CD4-positive, alpha-beta T cell (primary cell): ENCODE results near the gene EPHA1. TPM values are rescaled to one million over a fixed set of nuclear protein-coding genes. Genes with fewer than 3 reads are reported as not detected.

ENCODE experiments used
- ATAC-seq: fragments of 200-7000 bp; cut with Tn5 transposase; one replicate; pipeline ENCODE4 v1.10.0; 2022; ENCODE audit warnings: mild to moderate bottlenecking; ENCODE audit not compliant: poor library complexity
- CTCF ChIA-PET: fragments of 350-600 bp; sonication (Branson Sonifier 250); formaldehyde crosslinking; loops from one replicate; lab custom pipeline; 2021; ENCODE audit warnings: antibody characterized with exemption, inconsistent platforms; lab: Charles Lee
- POLR2A ChIA-PET: fragments of 350-600 bp; sonication (Branson Sonifier 250); formaldehyde crosslinking; loops from one replicate; lab custom pipeline; 2021; ENCODE audit warnings: antibody characterized with exemption, inconsistent platforms; lab: Charles Lee
- DNase-seq, 14 experiments: peaks; one replicate each; pipeline ENCODE4 v3.0.0-alpha.2; 2013 to 2020; ENCODE audit warnings: mixed read lengths in 2 of 14
- H3K27ac ChIP-seq, 2 donors: one replicate each; pipeline versions ENCODE4 v1.5.1 to v1.7.0; 2013; ENCODE audit warnings: low read length in 2 of 2, low read depth in 1 of 2, mild to moderate bottlenecking in 1 of 2
- H3K27me3 ChIP-seq, 2 experiments: 1 replicate in 1 of 2; 2 replicates in 1 of 2; pipeline versions ENCODE4 v1.6.1 to v1.7.0; 2013; ENCODE audit warnings: low read length in 2 of 2, control low read depth in 1 of 2, mild to moderate bottlenecking in 1 of 2, moderate library complexity in 1 of 2; ENCODE audit not compliant: insufficient read depth in 2 of 2, control insufficient read depth in 1 of 2
- H3K36me3 ChIP-seq: one replicate; pipeline ENCODE4 v1.6.1; 2013; ENCODE audit warnings: low read length, control low read depth; ENCODE audit not compliant: insufficient read depth
- H3K4me1 ChIP-seq: one replicate; pipeline ENCODE4 v1.6.1; 2013; ENCODE audit warnings: low read length, control low read depth; ENCODE audit not compliant: insufficient read depth
- H3K4me3 ChIP-seq: one replicate; pipeline ENCODE4 v1.5.1; 2013; ENCODE audit warnings: mild to moderate bottlenecking, low read length, moderate library complexity
- H3K9me3 ChIP-seq, 2 experiments: 1 replicate in 1 of 2; 2 replicates in 1 of 2; pipeline versions ENCODE4 v1.6.1 to v1.7.0; 2013; ENCODE audit warnings: low read length in 2 of 2, mild to moderate bottlenecking in 2 of 2, control low read depth in 1 of 2, moderate library complexity in 1 of 2; ENCODE audit not compliant: control insufficient read depth in 1 of 2, insufficient read depth in 1 of 2
- H3K27ac Mint-ChIP-seq: one replicate; pipeline ENCODE4 v1.8.0; 2020; ENCODE audit warnings: mixed read lengths
- H3K27me3 Mint-ChIP-seq: one replicate; pipeline ENCODE4 v1.8.0; 2021; ENCODE audit warnings: mixed read lengths
- H3K36me3 Mint-ChIP-seq: one replicate; pipeline ENCODE4 v1.8.0; 2021; ENCODE audit warnings: low read depth, mixed read lengths
- H3K4me1 Mint-ChIP-seq: one replicate; pipeline ENCODE4 v1.8.0; 2021; ENCODE audit warnings: low read depth, mixed read lengths
- H3K4me3 Mint-ChIP-seq: one replicate; pipeline ENCODE4 v1.8.0; 2020; ENCODE audit warnings: mild to moderate bottlenecking, mixed read lengths
- H3K9me3 Mint-ChIP-seq: one replicate; pipeline ENCODE4 v1.8.0; 2020; ENCODE audit warnings: mixed read lengths
- CTCF ChIP-seq: fragments of 200-600 bp; IDR thresholded peaks from one replicate; pipeline ENCODE4 v1.8.0; 2022; ENCODE audit warnings: antibody characterized with exemption, mild to moderate bottlenecking
- intact Hi-C, 2 experiments: fragments of 100-400 bp; cut with DNase I in 1 of 2; cut with micrococcal nuclease in 1 of 2; formaldehyde crosslinking; loops; one replicate each; pipeline versions ENCODE4 v1.15.1 to v1.9.0; 2023 to 2025; cut with DNase I, micrococcal nuclease
- total RNA-seq, 174 experiments: library from RNA in 2 of 174; stranded (reverse) in 2 of 174; gene quantifications; one replicate each; pipeline ENCODE4 v1.2.3 and lab custom pipeline; 2021 to 2026

Gene EPHA1
- total RNA-seq, 2 experiments from 2014 or later, result 16.0 to 19.0 TPM

- Histone ChIP-seq H3K9me3 (no peaks in the 10 kb centered on the region), H3K36me3 (peaks cover 4% of the 10 kb centered on the region), H3K4me1 (no peaks in the 10 kb centered on the region), H3K27me3 (no peaks in the 10 kb centered on the region), H3K4me3 (no peak overlapping the region), H3K27ac (no peak overlapping the region)
- Mint-ChIP-seq H3K9me3 (no peaks in the 10 kb centered on the region), H3K36me3 (peaks cover 15% of the 10 kb centered on the region), H3K4me3 (no peak overlapping the region), H3K4me1 (peaks cover 8% of the 10 kb centered on the region), H3K27ac (no peak overlapping the region), H3K27me3 (no peaks in the 10 kb centered on the region)
- no peak for TF ChIP-seq CTCF
- ChIA-PET POLR2A (no interaction called here), CTCF (no interaction called here)
- intact Hi-C loops, result no loop called here
- ATAC-seq, result no peak
- no peak for DNase-seq
These were observed 38.8 kb upstream of the EPHA1 start for GRCh38 chr7:143447466-143447865.

DNA sequence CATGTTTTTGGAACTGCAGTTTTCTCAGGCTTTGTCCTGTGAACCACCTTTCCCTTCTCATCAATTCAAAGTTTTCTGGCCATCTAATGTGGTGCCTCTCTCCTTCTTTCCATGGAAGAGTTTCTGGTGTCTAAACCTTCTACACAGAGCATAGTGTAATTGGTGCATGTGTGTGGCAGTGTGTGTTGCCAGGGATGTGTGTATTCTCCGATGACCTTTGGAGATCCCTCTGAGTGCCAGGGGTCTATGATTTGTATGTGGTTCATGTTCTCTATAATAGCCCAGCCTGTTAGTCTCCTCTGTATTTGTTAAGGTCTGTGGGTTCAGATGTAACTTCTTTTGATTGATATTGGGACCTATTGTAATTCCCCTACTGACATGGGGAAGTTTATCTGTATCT is 36.1 kb upstream of the EPHA1 start:
- DNase-seq, result no peak
- Histone ChIP-seq H3K27ac (no peak overlapping the region), H3K36me3 (peaks cover 4% of the 10 kb centered on the region), H3K4me3 (no peak overlapping the region), H3K4me1 (no peaks in the 10 kb centered on the region), H3K9me3 (no peaks in the 10 kb centered on the region), H3K27me3 (no peaks in the 10 kb centered on the region)
- no peak for ATAC-seq
- Mint-ChIP-seq H3K9me3 (no peaks in the 10 kb centered on the region), H3K4me3 (no peak overlapping the region), H3K4me1 (no peaks in the 10 kb centered on the region), H3K27ac (no peak overlapping the region), H3K36me3 (peaks cover 12% of the 10 kb centered on the region), H3K27me3 (no peaks in the 10 kb centered on the region)
- intact Hi-C loops, result no loop called here
- ChIA-PET CTCF (no interaction called here), POLR2A (no interaction called here)
- no peak for TF ChIP-seq CTCF

- Histone ChIP-seq H3K36me3 (peaks cover 4% of the 10 kb centered on the region), H3K27ac (no peak overlapping the region), H3K9me3 (no peaks in the 10 kb centered on the region), H3K4me3 (no peak overlapping the region), H3K27me3 (no peaks in the 10 kb centered on the region), H3K4me1 (no peaks in the 10 kb centered on the region)
- H3K9me3 Mint-ChIP-seq, result no peaks in the 10 kb centered on the region
- H3K36me3 Mint-ChIP-seq, result peaks cover 12% of the 10 kb centered on the region
- H3K27me3 Mint-ChIP-seq, result no peaks in the 10 kb centered on the region
- intact Hi-C loops, result no loop called here
- ChIA-PET CTCF (no interaction called here), POLR2A (no interaction called here)
- ATAC-seq (no peak), DNase-seq (no peak)
- TF ChIP-seq CTCF, result no peak
- no peak overlapping the region for H3K27ac Mint-ChIP-seq
- no peak overlapping the region for H3K4me3 Mint-ChIP-seq
- H3K4me1 Mint-ChIP-seq, result no peaks in the 10 kb centered on the region
These were observed 35.6 kb upstream of the EPHA1 start for GRCh38 chr7:143444063-143444782.
